GM12878 (cell line): Measurements from ENCODE around the gene HMGB2. TPM values are rescaled to one million over a fixed set of nuclear protein-coding genes. Genes with fewer than 3 reads are reported as not detected.

Experiments
- BCLAF1 ChIP-seq: fragments of 450-650 bp; IDR thresholded peaks from 2 replicates; pipeline ENCODE4 v1.6.1; 2017; ENCODE audit warnings: antibody characterized with exemption, mild to moderate bottlenecking, moderate library complexity
- E2F8 ChIP-seq: fragments of 450-650 bp; IDR thresholded peaks from 2 replicates; pipeline ENCODE4 v1.6.1; 2018; ENCODE audit warnings: mild to moderate bottlenecking, low read depth, moderate library complexity; ENCODE audit not compliant: partially characterized antibody
- SKIL ChIP-seq: fragments of 450-650 bp; IDR thresholded peaks from 2 replicates; pipeline ENCODE4 v1.6.1; 2017; ENCODE audit warnings: mild to moderate bottlenecking, low read depth, inconsistent platforms; ENCODE audit not compliant: poor library complexity, severe bottlenecking
- TARDBP ChIP-seq: IDR thresholded peaks from 2 replicates; pipeline ENCODE4 v1.6.1; 2016; ENCODE audit warnings: borderline replicate concordance
- polyA plus RNA-seq, 11 experiments: library from polyadenylated mRNA; depleted of rRNA in 4 of 11; unstranded in 6 of 11; stranded (reverse) in 5 of 11; fragments of >200 nt; fragmentation: Nextera tagmentation in 4 of 11; fragmentation: Illumina TruSeq in 1 of 11; extraction: Ambion mirVana in 4 of 11; extraction: Trizol in 1 of 11; gene quantifications; 1 replicate in 1 of 11; 2 replicates in 10 of 11; pipeline versions ENCODE4 v1.2.1 to v1.2.3, GENCODE V29; 2011 to 2016; ENCODE audit warnings: inconsistent platforms in 2 of 11, missing spikeins in 2 of 11, low read depth in 1 of 11
- total RNA-seq, 4 experiments: library from RNA; depleted of rRNA in 3 of 4; stranded (reverse); fragments of >200 nt in 3 of 4; fragmentation: Illumina TruSeq in 1 of 4; extraction: Trizol in 1 of 4; gene quantifications; 2 replicates each; pipeline versions ENCODE4 v1.2.1 to v1.2.3, GENCODE V29; 2013 to 2021

Gene HMGB2
- total and polyA plus RNA-seq, 10 of the 15 experiments (the other 5 are each of a cell fraction or from before 2014, with no cell fraction given), result 260 to 961 (median 668) TPM

GRCh38 chr4:173347467-173347866 lies 13.3 kb upstream of the HMGB2 start (continued):
- TF ChIP-seq TARDBP (no peak), BCLAF1 (no peak), E2F8 (no peak), SKIL (no peak)
